Measurements from ENCODE around the gene RFC4. TPM values are rescaled to one million over a fixed set of nuclear protein-coding genes. Genes with fewer than 3 reads are reported as not detected.

Gene RFC4
- total and polyA plus RNA-seq, 9 of the 15 experiments (the other 6 are each of a cell fraction or from before 2014, with no cell fraction given), result 105 to 227 (median 180) TPM

GRCh38 chr3:186789554-186790260, 16.6 kb downstream of the RFC4 start (continued):
- TF ChIP-seq ATF1 (CRISPR knock-in tag; IDR thresholded peaks at IDR 0.05) (no peak), ATF1 (tag; IDR thresholded peaks at IDR 0.05) (no peak), TAF1 (IDR thresholded peaks at IDR 0.05; ENCODE audit: control insufficient read depth, extremely low read depth, insufficient read depth, low read length, severe bottlenecking) (peak; percentile 14), CREB3 (tag; conservative IDR thresholded peaks at IDR 0.05; ENCODE audit: low read depth) (no peak), NEUROD1 (IDR thresholded peaks at IDR 0.05; ENCODE audit: borderline replicate concordance, low read depth, low read length, partially characterized antibody) (no peak), LCOR (CRISPR knock-in tag; IDR thresholded peaks at IDR 0.05) (no peak), E2F8 (IDR thresholded peaks at IDR 0.05; ENCODE audit: low read depth, partially characterized antibody) (no peak), HDAC8 (tag; IDR thresholded peaks at IDR 0.05) (no peak), TSC22D4 (tag; IDR thresholded peaks at IDR 0.05) (no peak), ZNF584 (CRISPR knock-in tag; IDR thresholded peaks at IDR 0.05; ENCODE audit: low read depth) (no peak), SRSF9 (IDR thresholded peaks at IDR 0.05; ENCODE audit: borderline replicate concordance, low read depth, low read length) (no peak), ZNF263 (CRISPR knock-in tag; IDR thresholded peaks at IDR 0.05; ENCODE audit: borderline replicate concordance) (no peak), FOS (IDR thresholded peaks at IDR 0.05; ENCODE audit: extremely low read depth, insufficient read length) (no peak), BCL6 (CRISPR knock-in tag; IDR thresholded peaks at IDR 0.05) (no peak), RNF2 (IDR thresholded peaks at IDR 0.05) (no peak), ZBTB7A (IDR thresholded peaks at IDR 0.05; ENCODE audit: borderline replicate concordance, control insufficient read depth, low read depth, low read length) (no peak), MBD2 (IDR thresholded peaks at IDR 0.05; ENCODE audit: borderline replicate concordance, low read depth) (peak; percentile 72), POU5F1 (IDR thresholded peaks at IDR 0.05; ENCODE audit: borderline replicate concordance, low read depth, low read length, partially characterized antibody) (no peak), ZBED1 (IDR thresholded peaks at IDR 0.05) (peak; percentile 63; the same call in 1 of the 2 replicates), TFAP4 (CRISPR knock-in tag; IDR thresholded peaks at IDR 0.05; ENCODE audit: borderline replicate concordance) (no peak), POLR2AphosphoS5 (IDR thresholded peaks at IDR 0.05; ENCODE audit: control insufficient read depth, insufficient read depth, low read depth, low read length) (peak; percentile 74; the same call in 1 of the 2 replicates), SIN3A (IDR thresholded peaks at IDR 0.05; ENCODE audit: borderline replicate concordance in 2 of 2, control insufficient read depth in 1 of 2, low read depth in 2 of 2, low read length in 2 of 2) (peak in 1 of 2 experiments; percentile 80; a peak in 2 of 4 replicates)

All from K562 (cell line).